NB4 (cell line): Measurements from ENCODE around the gene GPLD1.
"Not testable (repeated sequence)": the region's sequence is repeated elsewhere in the genome, so short reads cannot be mapped to it uniquely, and the experiment has no call there.

Source experiments
- DNase-seq: peaks from one replicate; pipeline ENCODE4 v3.0.0; 2010; ENCODE audit warnings: low read depth
- H3K4me3 ChIP-seq: one replicate; pipeline ENCODE4 v1.5.1; 2011; ENCODE audit warnings: mild to moderate bottlenecking, low read depth, low read length, moderate library complexity
- MYC ChIP-seq: IDR thresholded peaks from 2 replicates; pipeline ENCODE4 v1.6.1; 2011; ENCODE audit warnings: low read depth, low read length
- POLR2A ChIP-seq: IDR thresholded peaks from 2 replicates; pipeline ENCODE4 v1.6.1; 2011; ENCODE audit warnings: mild to moderate bottlenecking; ENCODE audit not compliant: insufficient read length; ENCODE audit errors: extremely low read depth
- TF ChIP-seq, protein P1 (sequence below): IDR thresholded peaks from 2 replicates; pipeline ENCODE4 v1.6.1; 2011; ENCODE audit warnings: low read depth, low read length
- TF ChIP-seq, protein P2 (sequence below): IDR thresholded peaks from one replicate; pipeline ENCODE4 v1.5.1; 2012; ENCODE audit warnings: low read depth, low read length

The GPLD1 gene

DNA sequence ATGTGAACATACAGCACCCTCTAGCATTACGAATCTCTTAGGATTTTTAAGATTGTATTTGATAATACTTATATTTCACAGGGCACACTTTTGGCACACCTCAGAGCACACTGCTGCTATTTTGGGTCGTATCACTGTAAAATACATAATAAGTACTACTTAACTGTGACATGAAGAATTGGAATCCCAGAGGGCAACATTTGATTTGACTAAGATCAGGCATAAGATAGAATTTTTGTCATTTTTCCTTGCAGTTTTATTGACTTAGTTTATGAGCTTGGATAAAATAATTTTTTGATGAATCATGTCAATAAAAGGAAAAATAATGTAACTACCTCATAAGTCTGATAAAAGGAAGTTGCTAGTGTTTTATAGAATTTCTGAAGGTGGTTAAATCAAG lies 64.3 kb downstream of the GPLD1 start:
- DNase-seq = no peak
- TF ChIP-seq POLR2A (no peak), MYC (no peak)
- TF ChIP-seq, protein P1, sequence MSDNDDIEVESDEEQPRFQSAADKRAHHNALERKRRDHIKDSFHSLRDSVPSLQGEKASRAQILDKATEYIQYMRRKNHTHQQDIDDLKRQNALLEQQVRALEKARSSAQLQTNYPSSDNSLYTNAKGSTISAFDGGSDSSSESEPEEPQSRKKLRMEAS = no peak
- TF ChIP-seq, protein P2, sequence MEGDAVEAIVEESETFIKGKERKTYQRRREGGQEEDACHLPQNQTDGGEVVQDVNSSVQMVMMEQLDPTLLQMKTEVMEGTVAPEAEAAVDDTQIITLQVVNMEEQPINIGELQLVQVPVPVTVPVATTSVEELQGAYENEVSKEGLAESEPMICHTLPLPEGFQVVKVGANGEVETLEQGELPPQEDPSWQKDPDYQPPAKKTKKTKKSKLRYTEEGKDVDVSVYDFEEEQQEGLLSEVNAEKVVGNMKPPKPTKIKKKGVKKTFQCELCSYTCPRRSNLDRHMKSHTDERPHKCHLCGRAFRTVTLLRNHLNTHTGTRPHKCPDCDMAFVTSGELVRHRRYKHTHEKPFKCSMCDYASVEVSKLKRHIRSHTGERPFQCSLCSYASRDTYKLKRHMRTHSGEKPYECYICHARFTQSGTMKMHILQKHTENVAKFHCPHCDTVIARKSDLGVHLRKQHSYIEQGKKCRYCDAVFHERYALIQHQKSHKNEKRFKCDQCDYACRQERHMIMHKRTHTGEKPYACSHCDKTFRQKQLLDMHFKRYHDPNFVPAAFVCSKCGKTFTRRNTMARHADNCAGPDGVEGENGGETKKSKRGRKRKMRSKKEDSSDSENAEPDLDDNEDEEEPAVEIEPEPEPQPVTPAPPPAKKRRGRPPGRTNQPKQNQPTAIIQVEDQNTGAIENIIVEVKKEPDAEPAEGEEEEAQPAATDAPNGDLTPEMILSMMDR = no peak
- H3K4me3 ChIP-seq = no peak overlapping the region

DNA sequence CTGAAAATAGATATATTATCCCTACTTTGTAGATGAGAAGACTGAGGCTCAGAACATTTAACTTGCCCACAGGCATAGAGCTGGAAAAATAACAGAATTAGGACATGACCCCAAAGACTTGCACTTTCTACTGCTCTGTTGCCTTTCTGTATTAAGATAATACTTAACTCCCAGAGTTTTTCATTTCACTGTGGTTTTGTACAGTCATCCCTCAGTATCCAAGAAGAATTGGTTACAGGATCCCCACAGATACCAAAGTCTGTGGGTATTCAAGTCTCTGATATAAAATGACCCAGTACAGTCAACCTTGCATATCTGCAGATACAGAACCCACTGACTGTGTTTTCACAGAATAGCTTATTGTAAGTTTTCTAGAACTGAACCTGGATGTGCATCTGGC lies 69.9 kb downstream of the GPLD1 start:
- no peak for DNase-seq
- no peak for TF ChIP-seq MYC
- no peak for TF ChIP-seq POLR2A
- TF ChIP-seq, protein P2 = no peak
- TF ChIP-seq, protein P1 = no peak
- H3K4me3 ChIP-seq = no peak overlapping the region

DNA sequence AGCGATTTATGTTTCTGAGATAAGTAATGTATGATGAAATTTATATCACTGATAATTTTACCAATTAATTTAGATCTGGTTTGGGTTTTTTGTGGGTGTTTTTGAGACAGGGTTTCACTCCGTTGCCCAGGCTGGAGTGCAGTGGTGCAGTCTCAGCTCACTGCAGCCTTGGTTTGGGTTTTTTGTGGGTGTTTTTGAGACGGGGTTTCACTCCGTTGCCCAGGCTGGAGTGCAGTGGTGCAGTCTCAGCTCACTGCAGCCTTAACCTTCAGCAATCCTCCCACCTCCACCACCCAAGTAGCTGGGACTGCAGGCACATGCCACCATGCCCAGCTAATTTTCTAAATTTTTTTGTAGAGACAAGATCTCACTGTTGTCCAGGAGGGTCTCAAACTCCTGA lies 73.6 kb downstream of the GPLD1 start:
- no peak for DNase-seq
- no peak for TF ChIP-seq POLR2A
- TF ChIP-seq MYC = no peak
- TF ChIP-seq, protein P1 = no peak
- TF ChIP-seq, protein P2 = no peak
- no peak overlapping the region for H3K4me3 ChIP-seq

DNA sequence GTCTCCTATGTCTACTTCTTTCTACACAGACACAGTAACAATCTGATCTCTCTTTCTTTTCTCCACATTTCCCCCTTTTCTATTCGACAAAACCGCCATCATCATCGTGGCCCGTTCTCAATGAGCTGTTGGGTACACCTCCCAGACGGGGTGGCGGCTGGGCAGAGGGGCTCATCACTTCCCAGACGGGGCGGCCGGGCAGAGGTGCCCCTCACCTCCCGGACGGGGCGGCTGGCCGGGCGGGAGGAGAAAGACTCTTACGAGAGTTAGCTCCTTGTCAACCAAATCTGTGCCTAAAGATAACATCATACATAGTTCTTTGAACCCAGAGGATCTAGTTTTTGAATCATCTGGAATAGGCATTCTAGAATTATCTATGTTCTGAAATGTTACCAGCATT lies 74.8 kb downstream of the GPLD1 start:
- not testable (repeated sequence) for H3K4me3 ChIP-seq, DNase-seq

DNA sequence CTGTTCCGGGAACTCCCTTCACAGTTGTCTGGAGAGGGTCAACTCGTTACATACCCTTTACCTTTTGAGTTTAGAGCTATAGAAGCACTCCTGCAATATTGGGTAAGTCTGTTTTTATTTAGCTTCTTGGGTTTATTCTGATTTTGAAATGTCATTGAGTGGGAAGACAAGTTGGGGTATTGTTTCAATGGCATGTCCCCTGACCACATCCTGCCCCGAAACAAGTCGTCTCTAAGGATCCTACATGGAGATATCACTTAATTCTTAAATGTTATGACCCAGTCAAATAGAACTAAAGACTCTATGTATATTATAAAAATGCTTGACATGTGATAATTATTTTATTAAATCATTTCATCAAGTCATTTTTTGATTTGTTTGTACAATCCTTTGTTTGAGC lies 77.1 kb downstream of the GPLD1 start:
- H3K4me3 ChIP-seq = no peak overlapping the region
- no peak for DNase-seq
- TF ChIP-seq, protein P1 = no peak
- TF ChIP-seq MYC (no peak), POLR2A (no peak)
- TF ChIP-seq, protein P2 = no peak

DNA sequence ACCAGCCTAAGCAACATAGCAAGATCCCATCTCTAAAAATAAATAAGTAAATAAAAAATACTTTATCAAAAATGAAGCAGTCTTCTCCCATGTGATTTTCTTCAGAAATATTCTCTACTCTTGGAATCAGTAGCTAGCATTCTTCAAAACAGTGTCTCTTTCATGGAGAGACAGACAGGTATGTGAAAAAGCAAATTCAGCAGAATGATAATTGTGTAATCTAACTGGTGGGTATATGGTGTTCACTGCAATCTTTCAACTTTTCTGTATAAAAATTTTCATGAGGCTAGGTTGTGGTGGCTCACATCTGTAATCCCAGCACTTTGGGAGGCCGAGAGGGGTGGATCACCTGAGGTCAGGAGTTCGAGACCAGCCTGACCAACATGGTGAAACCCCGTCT lies 78.8 kb downstream of the GPLD1 start:
- no peak for TF ChIP-seq MYC
- TF ChIP-seq, protein P2 = no peak
- TF ChIP-seq, protein P1 = no peak
- no peak overlapping the region for H3K4me3 ChIP-seq
- no peak for DNase-seq
